Transverse colon (tissue), 4 donors: ENCODE data around the gene PRKCB. TPM values are rescaled to one million over a fixed set of nuclear protein-coding genes. Genes with fewer than 3 reads are reported as not detected.
A peak's percentile ranks its signal among the peaks of the same experiment; 100 is the strongest.

Source experiments
- DNase-seq: peaks from one replicate; pipeline ENCODE4 v3.0.0-alpha.2; 2019
- H3K27ac ChIP-seq, 4 donors: fragments of 200-600 bp; sonication (generic); 2 replicates each; pipeline ENCODE4 v1.5.1; 2016 to 2018; ENCODE audit warnings: inconsistent platforms in 4 of 4
- H3K27me3 ChIP-seq: fragments of 200-600 bp; sonication (generic); 2 replicates; pipeline ENCODE4 v1.5.1; 2017; ENCODE audit warnings: inconsistent platforms
- H3K36me3 ChIP-seq, 4 donors: fragments of 200-600 bp; sonication (generic); 2 replicates each; pipeline ENCODE4 v1.5.1; 2017 to 2019; ENCODE audit warnings: inconsistent platforms in 4 of 4
- H3K4me1 ChIP-seq, 4 donors: fragments of 200-600 bp; sonication (generic); 2 replicates each; pipeline ENCODE4 v1.5.1; 2017 to 2020; ENCODE audit warnings: inconsistent platforms in 4 of 4
- H3K4me3 ChIP-seq, 4 donors: fragments of 200-600 bp; sonication (generic); 1 replicate in 1 of 4; 2 replicates in 3 of 4; pipeline versions ENCODE4 v1.5.1 to v1.6.1; 2017 to 2019; ENCODE audit warnings: inconsistent platforms in 4 of 4
- H3K9me3 ChIP-seq, 2 donors: fragments of 200-600 bp; sonication (generic); 2 replicates each; pipeline ENCODE4 v1.5.1; 2017 to 2019; ENCODE audit warnings: inconsistent platforms in 2 of 2
- EP300 ChIP-seq: sonication (generic); formaldehyde crosslinking; IDR thresholded peaks from one replicate; pipeline ENCODE4 v1.6.1; 2017; ENCODE audit warnings: antibody characterized with exemption, low read depth
- POLR2A ChIP-seq: fragments of 450-650 bp; IDR thresholded peaks from one replicate; pipeline ENCODE4 v1.6.1; 2016; ENCODE audit warnings: antibody characterized with exemption, mild to moderate bottlenecking, moderate library complexity
- POLR2AphosphoS5 ChIP-seq, 3 donors: sonication (generic); formaldehyde crosslinking; IDR thresholded peaks; one replicate each; pipeline ENCODE4 v1.6.1; 2016; ENCODE audit warnings: antibody characterized with exemption in 3 of 3
- whole genome bisulfite sequencing, 2 donors: methylation state at CpG; one replicate each; pipeline ENCODE4 v1.1.5; 2018; ENCODE audit warnings: low coverage in 1 of 2; 5-methylcytosine and 5-hydroxymethylcytosine counted together
- in situ Hi-C, 4 donors: fragments of 200-750 bp; cut with MboI; loops; one replicate each; pipeline versions ENCODE4 v1.15.0 to v1.15.1; 2017; ENCODE audit warnings: low sequenced_read_pairs in 3 of 4, low pct_ligation_motif_present in 1 of 4, low pct_unique_long_range_greater_than_20kb in 1 of 4
- intact Hi-C: fragments of 100-400 bp; cut with DNase I; formaldehyde crosslinking; loops from one replicate; pipeline ENCODE4 v1.15.1; 2023; ENCODE audit warnings: low total_unique reads
- total RNA-seq, 4 donors: library from RNA; depleted of rRNA; stranded (reverse); fragments of >200 nt; gene quantifications; one replicate each; pipeline ENCODE4 v1.1.0, GENCODE V29; 2016
- TF ChIP-seq, protein P1 (sequence below), 5 experiments: fragments of 200-600 bp in 3 of 5; fragments of 450-650 bp in 2 of 5; sonication (generic) in 3 of 5; IDR thresholded peaks; 1 replicate in 2 of 5; 2 replicates in 3 of 5; pipeline ENCODE4 v1.5.1; 2016 to 2017; ENCODE audit warnings: antibody characterized with exemption in 5 of 5, inconsistent platforms in 3 of 5, mild to moderate bottlenecking in 2 of 5, moderate library complexity in 1 of 5

Gene PRKCB
- total RNA-seq, 4 donors from 2014 or later, result 9.0 to 28.3 (median 15.2) TPM

DNA sequence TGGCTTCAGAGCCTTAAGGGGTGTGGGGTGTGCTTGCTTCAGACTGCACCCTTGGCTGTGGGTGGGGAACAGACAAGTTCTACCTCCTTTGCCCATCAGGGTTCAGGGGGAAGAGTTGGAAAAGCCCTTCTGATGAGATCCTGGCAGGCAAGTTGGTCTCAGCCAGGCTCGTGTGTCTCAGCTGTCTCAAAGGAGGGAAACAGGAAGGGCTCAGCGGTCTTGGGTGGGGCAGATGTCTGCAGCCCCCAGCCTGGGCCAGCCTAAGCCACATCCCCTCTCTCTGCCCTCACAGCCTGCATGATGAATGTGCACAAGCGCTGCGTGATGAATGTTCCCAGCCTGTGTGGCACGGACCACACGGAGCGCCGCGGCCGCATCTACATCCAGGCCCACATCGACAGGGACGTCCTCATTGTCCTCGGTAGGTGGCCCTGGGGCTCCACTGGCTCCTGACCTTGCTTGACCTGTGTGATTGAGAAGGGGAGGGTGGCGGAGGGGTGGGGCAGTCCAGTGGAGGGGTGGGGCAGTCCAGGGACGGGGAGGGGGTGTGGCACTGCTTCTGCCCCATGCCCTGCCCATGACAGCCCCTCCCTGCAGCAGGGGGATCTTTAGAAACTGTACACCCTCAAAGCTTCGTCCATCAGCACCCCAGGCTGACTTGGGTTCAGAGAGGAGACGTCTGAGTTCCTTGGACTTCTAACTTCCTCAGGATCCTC is 199.5 kb downstream of the PRKCB start:
- no peak for TF ChIP-seq EP300
- TF ChIP-seq, protein P1, sequence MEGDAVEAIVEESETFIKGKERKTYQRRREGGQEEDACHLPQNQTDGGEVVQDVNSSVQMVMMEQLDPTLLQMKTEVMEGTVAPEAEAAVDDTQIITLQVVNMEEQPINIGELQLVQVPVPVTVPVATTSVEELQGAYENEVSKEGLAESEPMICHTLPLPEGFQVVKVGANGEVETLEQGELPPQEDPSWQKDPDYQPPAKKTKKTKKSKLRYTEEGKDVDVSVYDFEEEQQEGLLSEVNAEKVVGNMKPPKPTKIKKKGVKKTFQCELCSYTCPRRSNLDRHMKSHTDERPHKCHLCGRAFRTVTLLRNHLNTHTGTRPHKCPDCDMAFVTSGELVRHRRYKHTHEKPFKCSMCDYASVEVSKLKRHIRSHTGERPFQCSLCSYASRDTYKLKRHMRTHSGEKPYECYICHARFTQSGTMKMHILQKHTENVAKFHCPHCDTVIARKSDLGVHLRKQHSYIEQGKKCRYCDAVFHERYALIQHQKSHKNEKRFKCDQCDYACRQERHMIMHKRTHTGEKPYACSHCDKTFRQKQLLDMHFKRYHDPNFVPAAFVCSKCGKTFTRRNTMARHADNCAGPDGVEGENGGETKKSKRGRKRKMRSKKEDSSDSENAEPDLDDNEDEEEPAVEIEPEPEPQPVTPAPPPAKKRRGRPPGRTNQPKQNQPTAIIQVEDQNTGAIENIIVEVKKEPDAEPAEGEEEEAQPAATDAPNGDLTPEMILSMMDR (IDR thresholded peaks at IDR 0.05), result no peak
- TF ChIP-seq POLR2A, result no peak
- no peak for TF ChIP-seq POLR2AphosphoS5 (IDR thresholded peaks at IDR 0.05)
- peaks cover 0 to 14% (median 0%) of the 10 kb centered on the region in 4 donors for H3K4me1 ChIP-seq
- H3K9me3 ChIP-seq, result no peaks in the 10 kb centered on the region
- H3K27me3 ChIP-seq, result no peaks in the 10 kb centered on the region
- H3K4me3 ChIP-seq, result no peak overlapping the region
- no peak overlapping the region for H3K27ac ChIP-seq
- 68% methylated on average over 17 of the region's 17 CpGs; no CpG with 5 or more reads in 1 of the 2 donors for WGBS, 2 donors
- in situ Hi-C loops, result loop anchor here in 2 of 4 donors (10.0 to 25.0 kb wide), 2 partner anchors 98 to 300 kb away; no protein-coding TSS in a partner anchor
- intact Hi-C loops, result loop anchor here (5.0 kb wide), 1 partner anchor 298 kb away; no protein-coding TSS in a partner anchor
- peak; percentile 15 for DNase-seq
- no peaks in the 10 kb centered on the region for H3K36me3 ChIP-seq

DNA sequence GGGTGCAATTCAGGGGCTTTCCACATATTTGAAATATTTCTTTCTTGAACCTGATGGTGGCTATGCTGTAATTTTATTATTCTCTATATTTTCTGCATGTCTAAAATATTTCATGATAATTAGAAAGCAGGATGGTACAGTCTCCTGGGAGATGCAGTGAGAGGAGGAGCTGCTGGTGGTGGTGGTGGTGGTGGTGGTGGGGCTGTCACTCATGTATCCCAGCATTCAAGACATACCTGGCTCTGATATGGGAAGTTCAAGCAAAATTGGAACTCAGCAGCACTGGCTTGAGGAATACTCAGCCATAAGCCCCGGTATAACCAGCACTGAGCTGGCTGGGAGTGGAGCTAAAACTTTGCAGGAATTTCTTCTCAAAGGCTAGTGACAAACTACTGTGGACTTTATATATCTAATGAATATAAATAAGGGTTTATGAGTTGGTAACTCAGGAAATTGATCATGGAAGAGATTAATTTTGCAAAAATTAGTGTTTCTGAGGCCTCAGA is 200.3 kb downstream of the PRKCB start:
- in situ Hi-C loops (loop anchor here in 2 of 4 donors (10.0 to 25.0 kb wide), 2 partner anchors 99 to 301 kb away; no protein-coding TSS in a partner anchor), intact Hi-C loops (loop anchor here (5.0 kb wide), 1 partner anchor 299 kb away; no protein-coding TSS in a partner anchor)
- DNase-seq, result no peak
- H3K27ac ChIP-seq, result no peak overlapping the region
- no peaks in the 10 kb centered on the region for H3K9me3 ChIP-seq
- peaks cover 0 to 14% (median 0%) of the 10 kb centered on the region in 4 donors for H3K4me1 ChIP-seq
- WGBS, 2 donors, result 43% methylated on average over 1 of the region's 1 CpG; no CpG with 5 or more reads in 1 of the 2 donors
- no peak for TF ChIP-seq POLR2AphosphoS5 (IDR thresholded peaks at IDR 0.05)
- no peak for TF ChIP-seq EP300
- TF ChIP-seq, protein P1 (IDR thresholded peaks at IDR 0.05), result no peak
- no peak for TF ChIP-seq POLR2A
- no peak overlapping the region for H3K4me3 ChIP-seq
- no peaks in the 10 kb centered on the region for H3K27me3 ChIP-seq
- no peaks in the 10 kb centered on the region for H3K36me3 ChIP-seq

DNA sequence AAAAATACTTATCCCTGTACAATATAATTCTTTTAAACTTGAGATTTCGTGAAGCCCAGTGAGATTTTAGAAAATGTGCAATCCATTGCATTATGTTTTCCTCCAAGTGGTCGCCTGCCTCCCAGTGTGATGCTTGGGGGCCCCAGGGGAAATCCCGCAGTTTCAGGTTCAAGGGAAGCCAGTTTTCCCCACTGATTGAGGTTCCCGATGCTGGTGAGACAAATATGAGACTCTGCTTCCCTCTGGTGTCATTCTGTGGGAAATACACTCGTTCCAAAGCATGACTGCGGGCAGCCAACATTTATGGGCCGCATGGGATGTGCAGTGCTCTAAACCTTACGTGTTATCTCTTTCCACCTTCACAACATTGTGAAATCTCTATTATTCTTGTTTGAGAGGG is 200.8 kb downstream of the PRKCB start:
- Histone ChIP-seq H3K9me3 (no peaks in the 10 kb centered on the region), H3K36me3 (no peaks in the 10 kb centered on the region), H3K27ac (no peak overlapping the region), H3K27me3 (no peaks in the 10 kb centered on the region), H3K4me3 (no peak overlapping the region), H3K4me1 (peaks cover 0 to 14% (median 0%) of the 10 kb centered on the region in 4 donors)
- TF ChIP-seq, protein P1 (IDR thresholded peaks at IDR 0.05), result peak; percentile 62 to 86 (median 70)
- no peak for TF ChIP-seq POLR2AphosphoS5 (IDR thresholded peaks at IDR 0.05)
- DNase-seq, result peak; percentile 49
- intact Hi-C loops (loop anchor here (5.0 kb wide), 1 partner anchor 299 kb away; no protein-coding TSS in a partner anchor), in situ Hi-C loops (loop anchor here in 2 of 4 donors (10.0 to 25.0 kb wide), 2 partner anchors 99 to 302 kb away; no protein-coding TSS in a partner anchor)
- WGBS, 2 donors, result 14 to 42% methylated on average over 3 to 8 of the region's 8 CpGs

DNA sequence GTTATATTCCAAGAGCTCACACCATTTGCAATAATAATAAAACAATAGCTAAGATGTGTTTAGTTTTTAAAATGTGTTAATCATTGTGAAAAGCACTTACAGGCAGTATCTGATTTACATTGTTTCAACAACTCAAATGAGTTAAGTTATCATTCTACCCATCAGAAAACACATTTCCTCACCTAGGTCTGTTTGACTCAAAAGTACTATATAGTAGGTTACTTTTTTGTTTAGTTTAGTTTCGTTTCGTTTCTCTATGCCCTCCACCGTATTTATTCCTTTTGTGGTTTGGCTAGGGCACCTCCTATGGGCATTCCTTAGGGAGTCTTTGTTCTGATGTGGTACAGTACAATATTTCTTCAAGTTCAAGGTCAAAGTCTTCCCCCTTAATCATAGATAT is 201.6 kb downstream of the PRKCB start:
- H3K4me1 ChIP-seq, result peaks cover 0 to 14% (median 0%) of the 10 kb centered on the region in 4 donors
- no peak overlapping the region for H3K4me3 ChIP-seq
- no peaks in the 10 kb centered on the region for H3K27me3 ChIP-seq
- H3K36me3 ChIP-seq, result no peaks in the 10 kb centered on the region
- TF ChIP-seq, protein P1 (IDR thresholded peaks at IDR 0.05), result no peak
- TF ChIP-seq POLR2A (no peak), EP300 (no peak), POLR2AphosphoS5 (IDR thresholded peaks at IDR 0.05) (no peak)
- in situ Hi-C loops, result loop anchor here in 2 of 4 donors (10.0 to 25.0 kb wide), 2 partner anchors 100 to 303 kb away; no protein-coding TSS in a partner anchor
- no peak for DNase-seq
- H3K27ac ChIP-seq, result no peak overlapping the region
- 41 to 76% methylated on average over 3 of the region's 3 CpGs for WGBS, 2 donors
- H3K9me3 ChIP-seq, result no peaks in the 10 kb centered on the region
- intact Hi-C loops, result loop anchor here (5.0 kb wide), 1 partner anchor 300 kb away; no protein-coding TSS in a partner anchor
